UCSD-AML1 (cell line): ENCODE data around the gene TBCE.

Experiments
- DNase-seq: peaks from one replicate; lab custom pipeline; 2025; ENCODE audit not compliant: unreplicated experiment; lab: John Stamatoyannopoulos, UW

The TBCE gene

GRCh38 chr1:235367000-235367908 lies at the start of gene TBCE:
TSS of gene TBCE (plus strand) at chr1:235367427. CDS start at chr1:235380050, 12,623 bp downstream.
- peak; percentile 96 for DNase-seq

DNA sequence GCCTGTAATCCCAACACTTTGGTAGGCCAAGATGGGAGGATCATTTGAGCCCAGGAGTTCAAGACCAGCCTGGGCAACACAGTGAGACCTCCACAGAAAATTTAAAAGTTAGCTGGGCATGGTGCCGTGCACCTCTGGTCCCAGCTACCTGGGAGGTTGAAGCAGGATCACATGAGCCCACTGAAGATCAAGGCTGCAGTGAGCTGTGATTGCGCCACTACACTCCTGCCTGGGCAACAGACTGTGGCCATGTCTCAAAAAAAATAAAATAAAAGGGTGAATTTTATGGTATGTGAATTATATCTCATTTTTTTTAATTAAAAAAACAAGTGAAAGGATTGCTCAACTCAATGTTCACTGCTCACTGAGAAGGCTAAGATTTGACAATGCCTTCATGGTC lies 48.0 kb upstream of the TBCE start:
- no peak for DNase-seq

DNA sequence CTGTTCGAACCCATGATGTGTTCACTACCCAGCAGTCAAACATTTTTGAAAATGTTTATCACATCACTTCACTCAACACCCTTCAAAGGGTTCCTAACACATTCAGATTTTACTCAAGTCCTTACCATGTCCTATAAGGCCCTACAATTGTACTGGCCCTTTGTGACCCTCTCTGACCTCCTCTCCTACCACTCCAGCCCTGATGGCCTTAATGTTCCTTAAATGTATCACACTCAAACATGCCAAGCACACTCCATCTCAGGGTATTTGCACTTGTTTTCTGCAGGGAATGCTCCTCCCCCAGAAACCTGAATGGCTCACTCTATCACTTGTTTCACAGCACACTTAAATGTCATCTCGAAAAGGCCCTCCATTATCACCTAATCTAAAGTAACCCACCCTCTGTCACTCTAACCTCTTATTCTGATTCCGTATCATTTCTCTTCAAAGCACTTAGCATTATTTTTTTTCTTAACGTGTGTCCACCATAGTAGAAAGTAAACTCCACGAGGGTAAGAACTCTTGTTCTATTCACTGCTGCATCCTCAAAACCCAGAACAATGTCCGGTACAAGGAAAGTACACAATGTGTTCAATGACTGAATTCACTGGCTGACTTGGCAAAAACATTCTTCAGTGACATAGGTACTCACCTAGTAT lies 46.6 kb upstream of the TBCE start:
- no peak for DNase-seq

GRCh38 chr1:235324296-235324695 lies 42.9 kb upstream of the TBCE start:
- DNase-seq, result no peak

GRCh38 chr1:235325139-235325538 lies 42.1 kb upstream of the TBCE start:
- DNase-seq, result no peak

GRCh38 chr1:235325854-235326253 lies 41.4 kb upstream of the TBCE start:
- no peak for DNase-seq

- DNase-seq, result peak; percentile 53
These were observed 40.3 kb upstream of the TBCE start for GRCh38 chr1:235326719-235327558.

GRCh38 chr1:235327559-235328270 lies 39.5 kb upstream of the TBCE start, which contains the start of gene ARID4B:
TSS of gene ARID4B (minus strand) at chr1:235328179. CDS start at chr1:235326919, 1,260 bp downstream.
- DNase-seq, result peak; percentile 89

- peak; percentile 97 for DNase-seq
These were observed 38.7 kb upstream of the TBCE start, which contains the start of gene GGPS1 for GRCh38 chr1:235328271-235329138. TSS of gene GGPS1 (plus strand) at chr1:235328570. CDS start at chr1:235335265, 6,695 bp downstream.

DNA sequence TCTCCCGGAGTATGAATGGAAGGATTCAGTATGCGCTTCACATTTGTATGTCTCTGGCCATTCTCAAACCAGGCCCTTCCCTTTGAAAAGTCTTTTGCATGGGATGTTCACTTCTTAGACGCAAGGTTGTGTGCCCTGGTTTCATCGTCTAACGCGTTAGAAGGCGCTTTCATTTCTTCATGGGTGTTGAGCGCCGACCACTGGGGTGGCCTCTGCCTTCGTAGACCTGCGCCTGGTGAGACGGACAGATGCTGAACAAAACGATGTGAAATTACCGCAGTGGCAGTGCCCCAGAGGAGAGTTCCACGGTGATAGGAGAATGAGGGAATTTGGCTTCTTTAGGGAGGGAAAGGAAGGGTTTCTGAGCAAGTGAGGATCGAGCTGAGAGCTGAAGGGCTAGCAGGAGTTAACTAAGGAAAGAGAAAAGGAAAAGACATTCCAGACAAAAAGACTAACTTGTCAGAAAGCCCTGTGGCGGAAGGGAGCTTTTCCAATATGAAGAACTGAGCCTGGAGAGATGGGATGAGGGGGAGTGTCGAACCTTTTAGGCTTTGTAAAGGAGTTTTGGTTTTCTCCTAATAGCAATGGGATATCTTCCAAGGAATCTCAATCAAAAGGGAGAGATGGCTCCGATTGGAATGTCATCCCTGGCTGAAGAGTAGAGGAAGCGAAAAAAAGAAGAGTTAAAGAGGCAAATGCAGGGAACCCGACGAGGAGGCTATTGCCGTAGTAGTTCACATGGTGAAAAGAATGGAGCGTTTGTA lies 37.9 kb upstream of the TBCE start:
- peak; percentile 66 for DNase-seq

DNA sequence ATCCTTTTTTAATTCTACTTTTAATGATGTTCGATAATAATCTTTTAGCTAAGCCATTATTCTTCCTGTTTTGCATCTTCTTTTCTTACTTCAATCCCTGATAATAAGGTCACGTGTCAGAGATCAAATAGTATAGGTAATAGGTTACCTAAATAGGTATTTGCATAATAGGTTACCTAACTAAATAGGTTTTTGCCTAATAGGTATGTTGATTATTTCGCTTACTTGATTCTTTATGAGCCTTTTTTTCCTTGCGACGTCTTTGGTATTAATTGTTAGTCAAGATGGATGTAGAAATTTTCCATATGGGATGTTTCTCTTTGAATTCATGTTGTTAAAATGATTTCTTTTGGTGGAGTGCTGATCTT lies 36.3 kb upstream of the TBCE start:
- DNase-seq, result no peak

GRCh38 chr1:235331401-235331800 lies 35.8 kb upstream of the TBCE start:
- no peak for DNase-seq

DNA sequence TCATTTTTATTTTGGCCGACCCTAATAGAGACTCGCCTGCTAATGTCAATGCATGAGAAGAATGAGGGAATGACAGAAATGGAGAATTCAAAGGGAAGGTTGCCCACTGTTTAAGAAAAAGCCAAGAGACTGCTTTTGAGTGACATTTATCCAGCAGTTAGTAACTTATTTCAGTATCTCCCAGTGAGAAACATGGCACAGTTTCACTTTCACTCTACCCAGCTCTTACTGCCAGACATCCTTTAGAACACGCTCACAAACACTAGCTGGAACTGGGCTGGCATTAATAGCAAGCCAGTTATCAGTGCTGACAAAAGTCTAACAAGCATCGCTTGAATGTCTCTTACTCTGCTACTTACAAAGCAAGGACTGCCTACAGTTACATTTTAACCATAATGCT lies 30.3 kb upstream of the TBCE start:
- DNase-seq, result no peak

- no peak for DNase-seq
These were observed 27.5 kb upstream of the TBCE start for GRCh38 chr1:235339746-235340145.

DNA sequence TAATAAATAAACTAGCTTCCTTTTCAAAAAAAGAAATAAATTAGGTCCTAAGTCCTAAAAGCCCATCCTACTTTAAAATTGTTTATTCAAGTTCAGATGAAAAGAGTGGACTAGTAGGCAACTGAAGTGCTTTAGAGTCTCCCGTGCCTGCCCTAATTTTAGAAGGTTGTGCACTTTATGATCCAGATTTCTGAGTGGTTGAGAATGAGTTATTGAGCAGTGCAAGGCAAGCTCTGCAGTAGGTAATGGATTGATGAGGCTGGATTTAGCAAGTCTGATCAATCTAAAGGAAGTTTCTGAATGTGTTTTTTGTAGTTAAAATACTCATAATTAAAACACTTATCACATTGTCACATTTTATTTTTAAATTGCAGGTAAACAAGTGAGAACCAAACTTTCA lies 25.9 kb upstream of the TBCE start:
- no peak for DNase-seq

DNA sequence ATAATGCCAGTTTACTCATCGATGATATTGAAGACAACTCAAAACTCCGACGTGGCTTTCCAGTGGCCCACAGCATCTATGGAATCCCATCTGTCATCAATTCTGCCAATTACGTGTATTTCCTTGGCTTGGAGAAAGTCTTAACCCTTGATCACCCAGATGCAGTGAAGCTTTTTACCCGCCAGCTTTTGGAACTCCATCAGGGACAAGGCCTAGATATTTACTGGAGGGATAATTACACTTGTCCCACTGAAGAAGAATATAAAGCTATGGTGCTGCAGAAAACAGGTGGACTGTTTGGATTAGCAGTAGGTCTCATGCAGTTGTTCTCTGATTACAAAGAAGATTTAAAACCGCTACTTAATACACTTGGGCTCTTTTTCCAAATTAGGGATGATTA lies 25.2 kb upstream of the TBCE start:
- DNase-seq, result no peak

DNA sequence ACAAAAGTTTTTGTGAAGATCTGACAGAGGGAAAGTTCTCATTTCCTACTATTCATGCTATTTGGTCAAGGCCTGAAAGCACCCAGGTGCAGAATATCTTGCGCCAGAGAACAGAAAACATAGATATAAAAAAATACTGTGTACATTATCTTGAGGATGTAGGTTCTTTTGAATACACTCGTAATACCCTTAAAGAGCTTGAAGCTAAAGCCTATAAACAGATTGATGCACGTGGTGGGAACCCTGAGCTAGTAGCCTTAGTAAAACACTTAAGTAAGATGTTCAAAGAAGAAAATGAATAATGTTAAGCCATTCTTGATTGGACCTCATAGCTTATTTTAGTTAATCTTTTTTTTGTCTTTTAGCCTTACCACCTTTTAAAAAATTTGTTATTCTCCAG lies 24.8 kb upstream of the TBCE start:
- no peak for DNase-seq

DNA sequence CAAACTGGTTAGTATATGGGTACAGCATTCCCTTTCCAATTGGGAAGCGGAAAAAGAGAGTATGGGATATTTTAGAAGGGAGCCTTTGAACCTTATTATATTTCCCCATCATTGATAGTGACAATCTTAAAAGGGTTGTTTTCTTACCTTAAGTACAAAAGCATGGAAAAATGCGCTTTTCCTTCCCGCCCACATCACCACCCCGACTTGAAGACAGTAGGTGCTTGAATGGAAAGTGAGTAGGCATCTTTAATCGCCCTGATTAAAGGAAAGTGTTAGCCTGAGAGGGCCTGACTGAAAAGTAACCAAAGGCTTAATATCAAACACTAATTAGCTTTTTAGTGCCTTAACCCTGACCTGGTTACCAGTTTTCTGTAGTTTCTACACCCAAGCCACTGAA lies 23.5 kb upstream of the TBCE start:
- no peak for DNase-seq

GRCh38 chr1:235351441-235351840 lies 15.8 kb upstream of the TBCE start:
- DNase-seq, result no peak
